DMS114 treated with DMSO at 0.1 percent for 48 hours (cell line): Measurements from ENCODE around the gene MAPK8IP2.
"Not testable (repeated sequence)": the region's sequence is repeated elsewhere in the genome, so short reads cannot be mapped to it uniquely, and the experiment has no call there.

Experiments used
- DNase-seq: peaks from one replicate; lab custom pipeline; 2025; ENCODE audit not compliant: unreplicated experiment; lab: John Stamatoyannopoulos, UW

The MAPK8IP2 gene

GRCh38 chr22:50599816-50600455 lies 657 bp upstream of the MAPK8IP2 start:
- no peak for DNase-seq

GRCh38 chr22:50600967-50601668 lies 525 bp downstream of the MAPK8IP2 start:
- no peak for DNase-seq

- no peak for DNase-seq
Observed at GRCh38 chr22:50601669-50602337, 1.2 kb downstream of the MAPK8IP2 start.

- no peak for DNase-seq
Observed at GRCh38 chr22:50602338-50602700, 1.7 kb downstream of the MAPK8IP2 start.

GRCh38 chr22:50603511-50604255 lies 3.1 kb downstream of the MAPK8IP2 start:
- DNase-seq = no peak

GRCh38 chr22:50604256-50605001 lies 3.8 kb downstream of the MAPK8IP2 start:
- DNase-seq = no peak

- DNase-seq = no peak
Observed at GRCh38 chr22:50605002-50605612, 4.5 kb downstream of the MAPK8IP2 start.

GRCh38 chr22:50605613-50606074 lies 5.1 kb downstream of the MAPK8IP2 start:
- no peak for DNase-seq

- no peak for DNase-seq
Observed at GRCh38 chr22:50606165-50606945, 5.8 kb downstream of the MAPK8IP2 start.

GRCh38 chr22:50606946-50607658 lies 6.5 kb downstream of the MAPK8IP2 start:
- DNase-seq = no peak

- no peak for DNase-seq
Observed at GRCh38 chr22:50607659-50608020, 7.0 kb downstream of the MAPK8IP2 start.

- not testable (repeated sequence) for DNase-seq
Observed at GRCh38 chr22:50608058-50608840, 7.7 kb downstream of the MAPK8IP2 start.

- DNase-seq = no peak
Observed at GRCh38 chr22:50608996-50609395, 8.4 kb downstream of the MAPK8IP2 start.

GRCh38 chr22:50609599-50609998 lies 9.0 kb downstream of the MAPK8IP2 start:
- no peak for DNase-seq

- DNase-seq = no peak
Observed at GRCh38 chr22:50610041-50610451, 9.5 kb downstream of the MAPK8IP2 start.

GRCh38 chr22:50610581-50610980 lies 10.0 kb downstream of the MAPK8IP2 start:
- no peak for DNase-seq

- DNase-seq = no peak
Observed at GRCh38 chr22:50611341-50612060, 10.9 kb downstream of the MAPK8IP2 start.

GRCh38 chr22:50612168-50612527 lies 11.6 kb downstream of the MAPK8IP2 start:
- DNase-seq = no peak
